Mammary epithelial cell (primary cell): ENCODE measurements around the gene SLC11A1.

Experiments
- CTCF ChIP-seq, 2 donors: IDR thresholded peaks in 1 of 2; conservative IDR thresholded peaks in 1 of 2; 2 replicates each; pipeline ENCODE4 v1.5.1; 2011 to 2012; ENCODE audit warnings: inconsistent platforms in 2 of 2, low read length in 2 of 2, mild to moderate bottlenecking in 2 of 2, control low read depth in 1 of 2, low read depth in 1 of 2; ENCODE audit not compliant: insufficient read depth in 1 of 2; ENCODE audit errors: extremely low read depth in 1 of 2
- EZH2 ChIP-seq: IDR thresholded peaks from 2 replicates; pipeline ENCODE4 v1.6.1; 2012; ENCODE audit warnings: low read length, inconsistent platforms, borderline replicate concordance

GRCh38 chr2:218354850-218355443 is 27.1 kb upstream of the SLC11A1 start:
- TF ChIP-seq CTCF (conservative IDR thresholded peaks at IDR 0.05 in 1 of 2, IDR thresholded peaks at IDR 0.05 in 1 of 2; ENCODE audit: extremely low read depth in 1 of 2, insufficient read depth in 1 of 2, low read depth in 1 of 2, low read length in 2 of 2): no peak
- TF ChIP-seq EZH2: no peak
